Stimulated activated CD4-positive, alpha-beta T cell treated with anti-CD3 and anti-CD28 coated beads, Interleukin-1b, Interleukin-23, amount 100 ng/mL, for 1 hour (primary cell): Measurements from ENCODE around the gene TMEM209.
A peak's percentile ranks its signal among the peaks of the same experiment; 100 is the strongest.

Source experiments
- DNase-seq, 2 donors: peaks; one replicate each; pipeline ENCODE4 v3.0.0-alpha.2; 2020; ENCODE audit warnings: low read depth in 2 of 2

TMEM209 gene

DNA sequence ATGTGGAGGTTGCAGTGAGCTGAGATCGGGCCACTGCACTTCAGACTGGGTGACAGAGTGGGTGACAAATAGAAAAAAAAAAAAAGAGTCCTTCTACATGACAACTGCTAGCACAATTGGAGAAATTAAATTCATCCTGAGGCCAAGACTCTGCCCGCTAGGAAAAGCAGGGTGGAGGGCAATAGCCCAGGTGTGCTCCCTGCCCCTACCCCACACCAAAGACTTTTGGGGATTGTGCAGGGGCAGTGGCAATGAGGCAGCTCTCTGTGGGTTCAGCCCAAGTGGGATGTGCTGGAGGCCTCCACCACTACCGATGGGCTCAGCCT, 61.3 kb downstream of the TMEM209 start:
- no peak for DNase-seq

DNA sequence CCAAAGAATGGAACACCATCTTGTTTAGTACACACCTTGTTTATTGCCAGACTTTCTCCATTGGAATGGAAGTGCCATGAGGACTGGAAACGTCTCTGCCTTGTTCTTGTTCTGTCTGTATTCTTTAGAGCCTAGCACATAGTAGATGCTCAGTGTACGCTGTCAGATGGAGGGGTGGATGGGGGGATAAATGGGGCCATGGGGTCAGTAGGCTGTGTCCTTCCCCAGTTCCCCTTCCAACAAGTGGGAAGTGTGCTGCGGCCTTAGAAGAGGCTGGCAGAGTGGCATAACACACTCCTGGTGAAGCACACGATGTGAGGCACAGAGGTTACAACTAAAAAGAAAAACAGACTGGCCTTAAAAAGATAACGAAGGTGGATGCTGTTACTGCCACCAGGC, 61.9 kb downstream of the TMEM209 start:
- DNase-seq: no peak

DNA sequence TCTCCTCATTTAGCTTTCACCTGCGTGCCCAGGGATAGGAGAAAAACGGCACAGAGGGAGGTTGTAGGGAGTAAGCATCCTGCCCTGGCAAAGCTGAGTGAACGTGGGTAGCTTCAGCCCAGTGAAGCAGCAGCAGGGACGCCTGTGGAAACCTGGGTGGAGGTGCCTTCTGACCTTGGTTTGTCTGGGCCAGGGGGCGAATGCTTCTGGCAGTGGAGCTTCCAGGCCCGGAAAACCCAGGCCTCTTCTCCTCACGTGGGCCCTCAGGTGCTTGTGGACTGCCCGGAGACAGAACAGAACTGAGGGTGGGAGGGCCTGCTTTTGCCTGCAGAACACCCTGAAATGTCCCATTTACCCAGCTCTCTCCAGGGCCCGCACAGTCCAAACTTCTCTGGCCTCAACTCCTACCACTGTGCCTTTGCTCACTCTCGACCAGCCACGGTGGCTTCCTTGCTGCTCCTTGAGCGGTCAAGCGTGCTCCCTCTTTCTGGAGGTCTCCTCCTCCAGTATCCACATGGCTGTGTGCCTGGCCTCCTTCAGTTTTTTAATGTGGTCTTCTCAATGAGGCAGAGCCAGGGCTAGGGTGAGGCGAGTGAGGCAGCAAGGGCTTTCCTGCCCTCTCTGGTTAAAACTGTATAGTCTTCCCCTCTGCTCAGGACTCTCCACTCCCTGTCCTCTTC, 62.4 kb downstream of the TMEM209 start:
- no peak for DNase-seq

DNA sequence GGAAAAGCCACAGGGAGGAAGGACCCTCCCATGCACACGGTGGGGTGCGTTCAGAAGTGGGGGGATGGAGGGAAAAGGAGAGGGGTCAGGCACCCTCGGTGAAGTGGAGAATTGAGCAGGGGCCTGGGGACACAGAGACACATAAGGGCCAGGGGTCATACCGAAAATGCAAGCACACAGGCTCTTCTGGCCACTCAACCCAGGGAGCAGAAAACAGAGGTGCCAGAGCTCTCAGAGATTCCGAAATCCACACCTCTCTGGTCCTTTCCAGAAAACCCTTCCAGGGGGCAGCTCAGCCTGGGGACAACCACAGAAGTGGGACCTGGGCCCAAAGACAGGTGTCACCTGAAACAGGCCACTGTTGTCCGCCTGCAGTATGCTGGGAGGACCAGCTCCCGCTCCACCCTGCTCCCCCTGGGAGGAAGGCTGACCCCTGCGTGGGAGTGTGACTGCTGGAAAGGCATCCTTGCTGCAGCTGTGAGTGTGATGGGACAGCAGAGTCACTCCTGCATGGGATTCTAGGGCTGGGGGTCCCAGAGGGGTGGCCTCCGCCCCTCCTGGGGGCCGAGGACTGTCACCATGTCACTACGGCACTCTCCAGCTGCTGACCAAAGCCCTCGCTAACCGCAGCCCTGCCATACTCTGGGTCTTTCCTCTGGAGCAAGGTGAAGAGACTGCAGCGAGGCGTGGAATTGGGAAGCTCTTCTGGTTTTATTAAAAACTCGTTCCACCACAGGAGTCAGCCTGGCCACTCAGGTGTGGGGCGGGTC, 63.1 kb downstream of the TMEM209 start:
- no peak for DNase-seq

DNA sequence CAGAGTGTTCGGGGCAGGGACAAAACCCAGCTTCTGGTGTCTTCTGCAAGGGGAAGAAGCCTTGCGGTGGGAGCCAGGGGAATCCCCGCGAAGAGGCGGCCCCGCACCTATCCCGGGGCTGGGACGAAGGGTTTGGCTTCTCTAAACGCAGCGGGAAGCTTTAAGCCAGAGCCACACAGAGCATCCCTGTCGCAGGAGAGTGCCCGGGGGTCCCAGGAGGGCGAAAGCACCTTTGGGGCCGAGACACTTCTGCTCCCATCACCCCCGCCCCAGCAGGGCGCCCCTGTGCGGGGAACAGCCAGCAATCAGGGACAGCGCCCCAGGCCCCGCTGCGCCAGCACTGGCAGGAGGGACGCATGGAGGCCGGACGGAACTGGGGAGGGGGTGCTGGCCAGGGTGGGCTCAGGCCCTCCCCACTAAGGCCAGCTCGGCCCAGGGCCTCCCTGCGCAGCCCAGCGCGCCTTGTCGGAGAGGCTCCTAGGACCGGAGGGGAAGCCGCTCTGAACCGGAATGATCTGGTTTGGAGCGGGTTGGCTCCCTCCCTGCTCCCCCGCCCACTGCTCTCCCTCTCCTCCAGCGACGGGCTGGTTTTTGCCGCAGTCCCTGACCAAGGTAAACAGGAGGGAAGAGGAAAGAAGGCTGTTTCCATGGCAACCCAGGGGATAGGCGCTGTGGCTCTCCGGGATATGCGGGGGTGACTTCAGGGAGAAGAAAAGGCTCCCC, 63.9 kb downstream of the TMEM209 start:
- peak in 1 of 2 donors; percentile 21 for DNase-seq

DNA sequence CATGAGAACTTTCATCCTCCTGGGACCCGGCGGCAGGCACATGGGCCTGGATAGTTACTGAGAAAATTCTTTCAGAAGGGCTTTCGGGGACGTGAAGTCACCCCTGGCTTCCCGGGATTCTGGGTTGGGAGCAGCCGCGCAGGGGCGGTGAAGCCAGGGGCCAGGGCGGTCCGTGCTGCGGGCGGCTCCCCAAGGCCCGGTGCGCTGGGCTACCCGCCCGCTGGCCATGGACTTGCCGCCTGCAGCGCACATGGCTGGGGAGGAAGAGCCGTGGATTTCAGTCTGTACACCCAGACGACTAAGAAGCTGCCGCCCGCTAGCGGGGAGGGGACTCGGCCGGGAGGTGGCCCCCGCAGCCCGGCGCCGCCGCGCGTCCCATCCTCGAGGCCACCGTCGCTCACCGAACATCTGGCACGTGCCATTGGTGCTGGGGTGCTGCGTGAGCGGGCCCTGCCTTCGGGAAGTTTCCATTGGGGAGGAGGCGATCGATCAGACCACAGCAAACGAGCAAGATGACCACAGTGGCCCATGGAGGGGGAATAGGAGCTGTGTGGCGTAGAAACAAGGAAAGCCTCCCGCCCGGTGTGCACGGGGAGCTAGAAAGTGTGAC, 64.5 kb downstream of the TMEM209 start:
- no peak for DNase-seq

DNA sequence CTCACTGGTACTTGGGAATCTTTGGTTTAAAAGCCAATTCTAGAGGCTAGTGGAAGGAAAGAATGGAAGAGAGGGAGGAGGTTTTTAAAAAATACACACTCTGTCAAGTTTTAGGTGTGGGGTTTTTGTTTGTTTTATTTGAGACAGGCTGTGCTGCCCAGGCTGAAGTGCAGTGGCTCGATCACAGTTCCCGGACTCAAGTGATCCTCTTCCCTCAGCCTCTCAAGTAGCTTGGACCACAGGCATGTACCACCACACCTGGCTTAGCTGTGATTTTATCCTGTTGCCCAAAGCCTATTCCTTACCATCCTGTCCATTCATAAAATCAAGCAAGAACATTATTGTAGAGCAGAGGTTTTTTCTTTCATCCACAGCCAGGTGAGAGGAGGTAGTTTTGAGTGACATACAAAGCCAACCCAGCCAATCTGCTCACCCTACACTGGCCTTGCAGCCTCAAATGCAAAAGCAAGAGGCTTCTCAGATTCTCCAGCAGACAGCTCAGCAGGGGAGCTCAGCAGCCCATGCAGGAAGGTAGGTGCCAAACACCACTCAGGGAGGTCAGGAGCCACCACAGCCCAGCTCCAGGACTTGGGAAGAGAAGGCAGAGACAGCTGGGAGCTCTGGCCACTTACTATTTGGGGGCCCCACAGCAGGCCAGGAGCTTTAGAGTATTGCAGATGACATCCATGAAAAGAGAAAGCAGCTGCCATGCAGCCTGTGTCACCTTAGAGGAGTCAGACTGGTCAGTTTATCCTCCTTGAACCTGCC, 65.8 kb downstream of the TMEM209 start:
- no peak for DNase-seq

DNA sequence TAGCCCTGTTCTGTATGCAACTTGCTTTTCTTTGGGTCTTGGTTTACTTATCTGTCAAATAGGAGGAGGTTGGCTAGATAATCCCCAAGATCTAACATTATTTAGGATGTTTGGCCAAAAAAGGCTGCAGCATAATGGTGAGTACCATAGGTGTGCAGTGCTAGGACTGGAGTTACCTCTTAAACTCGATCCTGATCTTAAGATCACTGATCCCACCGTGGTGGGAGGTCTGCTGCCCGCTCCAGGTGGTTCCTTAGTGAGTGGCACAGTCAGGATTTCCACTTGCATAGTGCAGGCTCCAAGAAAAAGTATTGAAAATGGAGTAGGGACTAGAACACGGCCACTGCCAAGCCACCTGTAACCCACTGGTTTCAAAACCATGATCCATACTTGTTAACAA, 68.0 kb downstream of the TMEM209 start:
- DNase-seq: no peak

DNA sequence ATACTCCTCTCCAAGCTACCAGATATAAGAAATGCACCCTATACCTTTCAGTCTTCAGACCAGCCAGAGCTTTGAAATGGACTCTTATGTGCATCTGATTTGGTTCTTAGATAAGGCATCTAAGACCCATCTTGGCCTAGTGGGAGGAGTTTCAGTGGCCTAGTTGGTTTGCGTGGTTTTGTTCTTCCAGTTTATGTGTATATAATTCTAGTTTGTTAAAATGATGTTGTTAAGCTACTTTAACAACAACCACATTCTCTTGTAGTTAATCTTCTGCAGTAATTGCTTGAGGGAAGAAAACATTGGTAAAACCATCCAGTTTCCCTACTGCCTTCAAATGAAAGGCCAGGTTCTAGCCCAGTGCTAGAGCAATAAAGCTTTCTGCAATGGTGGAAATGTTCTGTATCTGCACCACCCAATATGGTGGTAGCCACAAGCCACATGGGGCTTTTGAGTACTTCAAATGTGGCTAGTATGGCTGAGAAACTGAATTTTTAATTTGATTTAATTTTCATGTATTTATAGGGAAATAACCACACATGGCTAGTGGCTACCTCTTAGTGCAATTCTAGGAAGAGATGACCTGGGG, 68.5 kb downstream of the TMEM209 start:
- DNase-seq: no peak

DNA sequence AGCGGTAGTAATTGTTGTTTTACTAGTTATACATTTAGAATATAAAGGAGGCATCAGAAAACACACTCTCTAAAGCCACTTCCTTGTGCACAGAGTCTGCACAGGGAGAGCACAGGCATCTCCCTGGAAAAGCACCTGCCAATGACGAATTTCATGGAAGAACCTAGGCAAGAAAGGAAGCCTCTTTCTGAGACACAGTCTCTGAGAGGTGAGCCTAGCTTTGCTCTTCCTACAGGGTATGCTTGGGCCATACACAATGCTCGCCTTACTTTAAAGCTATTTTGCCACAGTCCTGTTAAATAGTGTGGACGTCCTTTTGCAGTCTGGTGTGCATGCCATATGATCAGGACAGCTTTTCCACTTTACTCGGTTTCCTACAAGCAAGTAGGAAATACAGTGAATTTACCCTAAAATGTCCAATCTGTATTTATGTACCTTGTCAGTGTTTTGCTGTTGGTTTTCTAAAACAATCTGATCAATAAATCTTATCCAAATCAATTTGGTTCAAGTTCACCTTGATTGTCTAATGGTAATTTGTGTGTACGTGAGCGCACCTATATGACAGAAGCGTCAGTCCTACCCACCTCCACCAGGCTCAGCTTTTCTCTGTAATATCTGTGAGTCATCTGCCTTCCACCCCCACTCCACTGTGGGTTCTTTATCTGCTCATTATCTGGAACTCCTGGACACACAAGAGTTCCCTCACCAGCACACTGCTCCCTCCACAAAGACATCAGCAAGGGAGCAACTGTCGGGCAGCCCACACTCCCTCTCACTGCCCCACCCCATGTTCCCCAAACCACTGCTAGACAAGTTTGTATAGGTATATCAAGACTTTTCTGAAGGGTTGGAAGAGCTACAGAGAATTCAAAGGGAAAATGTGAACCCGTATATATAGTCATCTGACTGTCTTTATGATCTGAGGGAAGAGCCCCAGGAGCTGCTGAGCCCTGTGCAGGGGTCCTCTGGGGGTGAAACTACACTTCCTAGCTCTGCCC, 69.7 kb downstream of the TMEM209 start:
- no peak for DNase-seq

DNA sequence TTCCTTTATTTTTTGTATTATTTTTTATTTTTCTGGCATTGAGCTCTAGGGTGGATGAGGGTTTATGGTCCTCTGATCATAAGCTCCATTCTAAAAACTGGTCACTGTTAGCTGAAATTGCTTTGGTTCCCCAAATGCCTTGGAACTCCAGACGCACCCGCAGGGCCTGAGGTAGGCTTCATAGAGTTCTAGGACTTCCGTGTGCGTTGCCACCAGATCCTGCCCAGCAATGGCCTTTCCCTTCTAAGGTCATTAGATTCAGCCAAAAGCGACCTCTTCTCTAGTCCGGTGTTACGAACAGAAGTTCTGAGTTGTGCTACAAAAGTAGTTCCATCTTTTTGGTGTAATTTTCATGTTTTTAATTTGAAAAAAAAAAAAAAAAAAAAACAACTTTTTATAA, 70.5 kb downstream of the TMEM209 start:
- no peak for DNase-seq

DNA sequence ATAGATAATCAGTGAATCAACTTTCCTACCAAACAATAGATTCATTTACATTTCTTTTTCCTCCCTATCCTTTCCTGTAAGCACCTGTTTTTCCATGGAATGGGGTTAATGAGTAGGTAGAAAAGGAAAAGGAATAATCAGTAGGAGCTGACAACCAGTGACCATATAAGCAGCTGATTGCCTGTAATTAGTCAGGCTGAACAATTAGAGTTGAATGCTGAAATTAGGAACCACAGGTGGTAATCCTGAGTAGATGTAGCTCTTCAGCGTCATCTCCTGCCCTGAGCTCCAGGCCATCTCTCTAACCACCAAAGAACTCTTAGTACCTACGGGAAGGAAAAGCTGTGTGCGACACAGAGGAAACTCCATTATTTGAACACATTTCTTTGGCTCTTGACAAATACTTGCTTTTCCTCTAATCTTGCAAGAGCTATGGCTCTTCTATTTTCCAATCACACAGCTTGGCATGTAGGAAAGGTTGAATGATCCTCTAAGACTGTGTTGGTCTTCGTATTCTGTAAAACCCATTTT, 71.0 kb downstream of the TMEM209 start:
- DNase-seq: no peak

DNA sequence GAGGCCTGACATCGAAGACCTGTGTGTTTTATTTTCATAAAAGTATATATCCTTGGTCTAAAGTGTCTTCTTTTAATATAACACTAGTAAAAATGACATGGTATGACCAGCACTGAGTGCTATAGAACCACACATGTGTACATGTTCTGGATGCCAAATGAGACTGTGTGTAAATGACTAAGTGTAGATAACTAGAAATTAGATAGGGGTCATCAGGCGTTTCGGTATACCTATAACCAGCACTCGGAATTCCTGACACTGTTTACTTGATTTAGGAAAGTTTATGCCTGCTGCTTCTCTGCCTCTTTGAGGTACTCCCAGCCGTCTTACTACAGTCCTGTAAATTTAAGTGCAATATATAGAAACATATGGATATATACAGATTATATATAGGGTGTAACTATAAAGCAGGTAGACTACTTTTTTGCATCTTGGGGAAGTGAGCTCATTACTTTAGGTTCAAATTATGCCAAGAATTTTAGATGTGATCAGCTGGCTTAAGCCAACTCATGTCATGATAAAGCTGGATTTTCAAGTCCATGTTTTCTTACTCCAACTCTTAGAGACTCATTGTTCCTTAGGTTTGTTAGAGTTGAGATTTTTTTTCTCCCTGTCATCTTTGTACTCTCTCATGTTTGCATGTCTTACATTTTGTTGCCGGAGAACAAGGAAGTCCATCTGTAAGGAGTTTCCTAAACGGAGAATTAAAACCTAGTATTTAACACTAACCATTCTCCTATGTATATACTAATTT, 72.0 kb downstream of the TMEM209 start:
- no peak for DNase-seq

DNA sequence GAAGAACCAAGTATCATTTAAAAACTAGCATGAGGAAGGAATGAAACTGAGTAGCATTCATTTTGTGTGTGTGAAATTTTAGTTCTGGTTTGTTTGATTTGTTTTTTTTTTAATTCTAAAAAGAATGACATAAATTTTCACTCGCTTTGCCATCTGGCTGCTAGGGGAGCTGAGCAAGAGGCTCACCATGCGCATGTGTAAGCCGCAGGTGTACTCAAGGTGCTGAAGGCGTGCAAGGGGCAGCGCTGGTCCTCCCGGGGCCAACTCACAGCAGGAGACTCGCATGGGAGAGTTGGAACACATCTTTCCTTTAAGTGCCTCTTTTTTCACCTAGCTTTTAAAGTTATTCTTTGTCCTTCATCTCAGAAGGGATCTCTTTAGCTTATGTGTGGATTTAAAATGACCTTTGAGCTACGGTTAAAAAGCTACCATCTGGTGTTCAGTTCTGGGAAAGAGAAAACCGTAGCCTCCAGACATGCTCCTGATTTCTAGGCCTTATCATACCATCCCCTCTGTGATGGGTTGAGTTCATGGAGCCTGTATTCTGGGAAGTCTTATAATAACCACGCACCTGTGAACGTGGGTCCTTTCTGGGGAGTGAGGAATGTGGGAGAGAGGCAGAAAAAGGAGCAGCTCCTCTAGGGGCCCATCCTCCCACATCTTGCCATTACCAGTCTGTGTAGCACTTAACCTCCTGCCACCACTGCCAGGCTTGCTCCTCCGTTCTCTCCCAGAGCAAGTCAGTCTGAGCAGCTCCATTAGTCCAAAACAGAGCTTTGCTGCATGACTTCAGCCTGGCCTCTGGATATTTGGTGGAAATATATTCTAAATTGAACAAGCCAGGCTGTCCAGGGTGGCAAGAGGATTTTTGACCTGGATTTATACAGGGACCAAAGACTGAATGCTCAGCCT, 73.0 kb downstream of the TMEM209 start:
- DNase-seq: no peak

DNA sequence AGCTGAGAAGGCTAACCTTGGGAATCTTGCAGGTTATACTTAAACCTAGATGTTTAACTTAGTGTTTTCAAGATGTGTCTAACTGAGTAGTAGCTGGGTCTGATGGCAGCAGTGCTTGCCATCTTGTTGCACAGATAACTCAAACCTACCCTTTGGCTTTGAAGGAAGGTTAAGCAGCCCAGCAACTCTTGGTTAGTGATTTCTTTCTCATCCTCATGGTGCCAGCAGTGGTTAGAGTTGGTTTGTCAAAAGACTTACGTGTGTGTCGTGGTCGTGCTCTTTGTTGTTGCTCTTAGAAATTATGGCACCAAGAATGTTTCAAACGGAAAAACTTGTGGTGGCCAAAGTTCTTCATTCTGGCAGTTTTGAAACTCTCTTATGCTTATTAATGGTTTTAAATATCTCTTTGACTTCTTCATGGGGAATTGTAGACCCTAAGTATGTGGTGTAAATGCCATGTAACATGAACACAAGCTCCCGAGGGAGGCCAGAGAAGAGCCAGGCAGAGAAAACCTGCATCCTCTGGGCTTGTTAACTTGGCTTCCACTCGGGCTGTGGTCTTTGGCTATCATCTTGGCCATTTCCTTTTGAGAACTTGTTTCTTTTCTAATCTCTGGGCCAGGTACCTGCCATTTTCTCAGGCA, 73.9 kb downstream of the TMEM209 start:
- DNase-seq: no peak

DNA sequence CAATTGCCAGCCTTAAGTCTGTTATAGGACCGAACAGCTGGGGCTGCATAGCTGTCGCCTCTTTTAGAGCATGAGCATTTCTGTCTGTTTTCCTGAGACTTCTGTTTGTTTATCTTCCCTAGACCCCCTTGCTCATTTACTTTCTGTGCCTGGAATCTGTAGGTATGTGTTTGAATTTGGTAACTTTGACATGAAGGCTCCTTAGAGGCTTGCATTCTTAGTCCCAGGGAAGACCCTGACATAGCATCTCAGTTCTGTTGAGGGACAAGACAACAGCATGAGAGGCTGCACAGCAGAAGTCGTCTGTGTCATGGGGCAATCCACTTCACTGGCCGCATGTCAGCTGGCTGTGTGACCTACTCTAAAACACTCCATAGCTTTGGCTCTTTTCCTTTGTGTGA, 76.2 kb downstream of the TMEM209 start:
- DNase-seq: no peak

DNA sequence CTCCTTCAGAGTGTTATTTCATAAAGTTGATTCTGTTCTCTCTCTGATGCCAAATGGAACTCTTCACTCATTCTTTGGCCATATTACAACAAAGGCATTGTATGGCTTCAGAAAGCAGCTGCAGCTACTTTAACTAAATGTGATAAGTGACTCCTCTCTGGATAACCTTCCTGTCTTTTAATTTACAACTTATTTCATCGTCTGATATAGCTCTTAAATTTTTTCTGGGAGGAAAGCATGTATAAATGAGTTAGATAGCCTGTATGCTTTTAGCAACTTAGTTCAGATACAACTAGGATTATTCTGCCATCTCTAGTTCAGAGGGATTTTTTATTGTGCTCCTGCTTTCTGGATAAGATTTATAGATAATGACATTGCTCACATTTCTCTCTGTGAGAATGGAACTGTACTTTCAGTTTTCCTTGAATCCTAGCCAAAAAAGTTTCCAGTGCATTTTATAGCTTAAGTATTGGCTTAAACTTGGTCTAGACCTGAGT, 77.3 kb downstream of the TMEM209 start:
- no peak for DNase-seq
